Keratinocyte (primary cell): ENCODE data around the gene JSRP1. TPM values are rescaled to one million over a fixed set of nuclear protein-coding genes. Genes with fewer than 3 reads are reported as not detected.

Source experiments
- DNase-seq: peaks from one replicate; pipeline ENCODE4 v3.0.0-alpha.2; 2011; ENCODE audit warnings: low read depth, missing footprints, low spot score
- FAIRE-seq: peaks from 2 replicates; lab custom pipeline; 2011; peaks lifted over from hg19 to GRCh38; lab: Jason Lieb, UNC
- H2AFZ ChIP-seq: 2 replicates; pipeline ENCODE4 v1.6.0; 2012; ENCODE audit warnings: low read length, control low read depth, inconsistent platforms; ENCODE audit not compliant: control insufficient read depth
- H3K27ac ChIP-seq: 2 replicates; pipeline ENCODE4 v1.5.1; 2011; ENCODE audit warnings: low read length; ENCODE audit not compliant: control insufficient read depth, insufficient read depth
- H3K27me3 ChIP-seq: 3 replicates; pipeline ENCODE4 v1.6.0; 2011; ENCODE audit warnings: low read length; ENCODE audit not compliant: control insufficient read depth, insufficient read depth; ENCODE audit errors: extremely low read depth
- H3K36me3 ChIP-seq, 2 experiments: 2 replicates in 1 of 2; 3 replicates in 1 of 2; pipeline ENCODE4 v1.5.1; 2011; ENCODE audit warnings: low read length in 2 of 2, mild to moderate bottlenecking in 1 of 2; ENCODE audit not compliant: control insufficient read depth in 2 of 2, insufficient read depth in 2 of 2; ENCODE audit errors: extremely low read depth in 1 of 2
- H3K4me1 ChIP-seq: 3 replicates; pipeline ENCODE4 v1.5.1; 2011; ENCODE audit warnings: low read length; ENCODE audit not compliant: control insufficient read depth, insufficient read depth; ENCODE audit errors: extremely low read depth
- H3K4me2 ChIP-seq: 3 replicates; pipeline ENCODE4 v1.6.0; 2011; ENCODE audit warnings: low read depth, low read length; ENCODE audit not compliant: control insufficient read depth, insufficient read depth; ENCODE audit errors: extremely low read depth
- H3K4me3 ChIP-seq, 3 experiments: fragments of 200-600 bp in 1 of 3; sonication (generic) in 1 of 3; 2 replicates in 2 of 3; 3 replicates in 1 of 3; pipeline ENCODE4 v1.5.1; 2011 to 2016; ENCODE audit warnings: low read length in 3 of 3, mild to moderate bottlenecking in 3 of 3, control low read depth in 2 of 3, inconsistent platforms in 1 of 3, low read depth in 1 of 3, mixed read lengths in 1 of 3, mixed run types in 1 of 3, moderate library complexity in 1 of 3; ENCODE audit not compliant: control insufficient read depth in 2 of 3, insufficient read depth in 2 of 3; ENCODE audit errors: extremely low read depth in 1 of 3
- H3K79me2 ChIP-seq: 2 replicates; pipeline ENCODE4 v1.6.0; 2012; ENCODE audit warnings: low read length; ENCODE audit not compliant: control insufficient read depth, insufficient read depth
- H3K9ac ChIP-seq: 3 replicates; pipeline ENCODE4 v1.6.0; 2011; ENCODE audit warnings: low read length; ENCODE audit not compliant: control insufficient read depth, insufficient read depth; ENCODE audit errors: extremely low read depth
- H3K9me1 ChIP-seq: 3 replicates; pipeline ENCODE4 v1.6.0; 2011; ENCODE audit warnings: low read length; ENCODE audit not compliant: control insufficient read depth, insufficient read depth; ENCODE audit errors: extremely low read depth
- H3K9me3 ChIP-seq: 2 replicates; pipeline ENCODE4 v1.5.1; 2012; ENCODE audit warnings: low read depth, low read length; ENCODE audit not compliant: control insufficient read depth
- H4K20me1 ChIP-seq: 3 replicates; pipeline ENCODE4 v1.6.0; 2011; ENCODE audit warnings: low read length; ENCODE audit not compliant: control insufficient read depth, insufficient read depth; ENCODE audit errors: extremely low read depth
- CTCF ChIP-seq, 3 experiments: IDR thresholded peaks in 1 of 3; conservative IDR thresholded peaks in 1 of 3; optimal IDR thresholded peaks in 1 of 3; 2 replicates in 2 of 3; 3 replicates in 1 of 3; pipeline versions ENCODE3 to v1.5.1; 2011; ENCODE audit warnings: low read length in 3 of 3, mild to moderate bottlenecking in 3 of 3, moderate library complexity in 2 of 3, control low read depth in 1 of 3, inconsistent platforms in 1 of 3; ENCODE audit not compliant: insufficient read depth in 2 of 3; ENCODE audit errors: extremely low read depth in 1 of 3
- EZH2 ChIP-seq: IDR thresholded peaks from one replicate; pipeline ENCODE4 v1.6.1; 2012; ENCODE audit warnings: inconsistent platforms, mild to moderate bottlenecking, low read length, moderate library complexity
- dilution Hi-C: fragments of 300-500 bp; cut with MboI; formaldehyde crosslinking; loops from one replicate; pipeline ENCODE4 v1.7.0; 2020; ENCODE audit warnings: low sequenced_read_pairs; ENCODE audit not compliant: extremely low pct_ligation_motif_present
- polyA minus RNA-seq, 3 experiments: library from RNA; depleted of rRNA, polyadenylated mRNA; stranded (reverse); fragments of >200 nt; gene quantifications; 1 replicate in 1 of 3; 2 replicates in 1 of 3; 3 replicates in 1 of 3; pipeline ENCODE4 v1.2.3, GENCODE V29; 2011
- polyA plus RNA-seq, 5 experiments: library from polyadenylated mRNA; depleted of rRNA in 3 of 5; stranded (reverse) in 3 of 5; stranded (forward) in 1 of 5; unstranded in 1 of 5; fragments of >200 nt; gene quantifications; 1 replicate in 1 of 5; 2 replicates in 3 of 5; 3 replicates in 1 of 5; pipeline versions ENCODE4 v1.2.1 to v1.2.3, GENCODE V29; 2011 to 2012; ENCODE audit warnings: missing spikeins in 2 of 5, low read depth in 1 of 5, low replicate concordance in 1 of 5

Gene JSRP1
- polyA plus RNA-seq (not detected in 3 replicates), polyA minus RNA-seq (not detected in 3 replicates)
- polyA plus RNA-seq (2011; ENCODE audit: low read depth): not detected
- polyA plus RNA-seq (2011; cell fraction: cytosol; rRNA removed): 0.27 TPM in 1 of 2 replicates, not detected in the other
- polyA plus RNA-seq (2011; cell fraction: nucleus; rRNA removed): not detected in 2 replicates
- 0.49 and 0.66 TPM in 2 replicates for polyA plus RNA-seq (2012; ENCODE audit: low replicate concordance)
- not detected for polyA minus RNA-seq (2011; cell fraction: cytosol; rRNA and poly(A)+ RNA removed)
- not detected in 2 replicates for polyA minus RNA-seq (2011; cell fraction: nucleus; rRNA and poly(A)+ RNA removed)

GRCh38 chr19:2255982-2256685 lies at the start of gene JSRP1:
JSRP1 (minus strand) TSS chr19:2256417; CDS start chr19:2255314, 1,103 bp downstream.
- Histone ChIP-seq H2AFZ (no peak within 1 kb of the TSS), H3K4me2 (no peak within 1 kb of the TSS), H3K27ac (no peak within 1 kb of the TSS), H3K4me1 (no peaks in the 10 kb centered on the region), H3K9ac (no peak within 1 kb of the TSS), H3K36me3 (no peaks in the 10 kb centered on the region), H3K9me3 (no peaks in the 10 kb centered on the region), H3K9me1 (no peaks in the 10 kb centered on the region), H4K20me1 (no peaks in the 10 kb centered on the region), H3K79me2 (no peaks in the 10 kb centered on the region), H3K27me3 (peaks cover 33% of the 10 kb centered on the region), H3K4me3 (no peak within 1 kb of the TSS)
- dilution Hi-C loops: no loop called here
- TF ChIP-seq CTCF (optimal IDR thresholded peaks at IDR 0.05 in 1 of 3, IDR thresholded peaks at IDR 0.05 in 1 of 3, conservative IDR thresholded peaks at IDR 0.05 in 1 of 3; ENCODE audit: extremely low read depth in 1 of 3, insufficient read depth in 2 of 3, low read length in 3 of 3): no peak
- TF ChIP-seq EZH2: no peak
- DNase-seq: no peak
- no peak for FAIRE-seq

- H3K9me1 ChIP-seq: no peaks in the 10 kb centered on the region
- no peaks in the 10 kb centered on the region for H3K36me3 ChIP-seq
- no peak overlapping the region for H2AFZ ChIP-seq
- no peaks in the 10 kb centered on the region for H3K4me1 ChIP-seq
- H3K4me2 ChIP-seq: no peak overlapping the region
- no peak overlapping the region for H3K4me3 ChIP-seq
- no peak overlapping the region for H3K27ac ChIP-seq
- H3K9ac ChIP-seq: no peak overlapping the region
- H3K27me3 ChIP-seq: peaks cover 71% of the 10 kb centered on the region
- H4K20me1 ChIP-seq: no peaks in the 10 kb centered on the region
- no peaks in the 10 kb centered on the region for H3K79me2 ChIP-seq
- FAIRE-seq: no peak
- H3K9me3 ChIP-seq: no peaks in the 10 kb centered on the region
- DNase-seq: no peak
- dilution Hi-C loops: no loop called here
- TF ChIP-seq CTCF (optimal IDR thresholded peaks at IDR 0.05 in 1 of 3, IDR thresholded peaks at IDR 0.05 in 1 of 3, conservative IDR thresholded peaks at IDR 0.05 in 1 of 3; ENCODE audit: extremely low read depth in 1 of 3, insufficient read depth in 2 of 3, low read length in 3 of 3): no peak
- no peak for TF ChIP-seq EZH2
Measured at GRCh38 chr19:2305452-2306280, 49.4 kb upstream of the JSRP1 start.
